Sigmoid colon (tissue), 4 donors: ENCODE data around the gene SUSD1.

ENCODE experiments used
- CTCF ChIP-seq, 4 experiments: fragments of 450-650 bp in 3 of 4; fragments of 200-600 bp in 1 of 4; IDR thresholded peaks; one replicate each; pipeline ENCODE4 v1.5.1; 2016 to 2019; ENCODE audit warnings: antibody characterized with exemption in 4 of 4, mild to moderate bottlenecking in 3 of 4, moderate library complexity in 2 of 4
- POLR2AphosphoS5 ChIP-seq, 4 donors: sonication (generic); formaldehyde crosslinking; IDR thresholded peaks; one replicate each; pipeline ENCODE4 v1.6.1; 2017; ENCODE audit warnings: antibody characterized with exemption in 4 of 4

DNA sequence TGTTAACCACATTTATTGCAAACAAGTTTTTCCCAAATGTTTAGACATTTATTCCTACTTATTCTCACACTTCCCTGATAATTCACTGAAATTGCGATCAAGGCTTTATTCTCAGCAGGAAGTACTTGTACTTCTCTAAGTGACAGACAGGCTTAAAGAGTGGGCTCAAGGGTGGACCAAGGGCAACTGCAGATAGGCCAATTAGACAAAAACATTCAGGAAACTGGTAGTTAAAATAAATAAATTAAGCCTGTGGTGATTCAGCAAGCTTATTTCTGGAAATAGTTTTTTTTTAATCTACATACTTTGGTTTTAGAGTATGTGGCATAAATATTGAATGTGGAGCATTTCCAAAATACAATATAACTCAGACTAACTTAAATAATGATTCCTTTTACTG, 142.4 kb downstream of the SUSD1 start:
- TF ChIP-seq CTCF (IDR thresholded peaks at IDR 0.05) (no peak), POLR2AphosphoS5 (IDR thresholded peaks at IDR 0.05) (no peak)
